Fibroblast of lung (primary cell): ENCODE measurements around the gene THSD7A. TPM values are rescaled to one million over a fixed set of nuclear protein-coding genes. Genes with fewer than 3 reads are reported as not detected.

Experiments
- DNase-seq, 2 donors: peaks; one replicate each; pipeline versions ENCODE4 v3.0.0 to v3.0.0-alpha.2; 2010; ENCODE audit warnings: low read depth in 2 of 2
- H2AFZ ChIP-seq: 2 replicates; pipeline ENCODE4 v1.5.1; 2012; ENCODE audit warnings: low read length, control low read depth, inconsistent platforms
- H3K27ac ChIP-seq: 2 replicates; pipeline ENCODE4 v1.5.1; 2011; ENCODE audit warnings: low read length, control low read depth; ENCODE audit not compliant: insufficient read depth
- H3K27me3 ChIP-seq: 2 replicates; pipeline ENCODE4 v1.5.1; 2011; ENCODE audit warnings: mild to moderate bottlenecking, low read length; ENCODE audit not compliant: control insufficient read depth, insufficient read depth
- H3K36me3 ChIP-seq: 2 replicates; pipeline ENCODE4 v1.5.1; 2011; ENCODE audit warnings: low read length; ENCODE audit not compliant: control insufficient read depth, insufficient read depth
- H3K4me1 ChIP-seq: 2 replicates; pipeline ENCODE4 v1.5.1; 2011; ENCODE audit warnings: low read length; ENCODE audit not compliant: control insufficient read depth, insufficient read depth; ENCODE audit errors: extremely low read depth
- H3K4me2 ChIP-seq: 2 replicates; pipeline ENCODE4 v1.5.1; 2011; ENCODE audit warnings: low read length, control low read depth; ENCODE audit not compliant: insufficient read depth; ENCODE audit errors: extremely low read depth
- H3K4me3 ChIP-seq, 4 experiments: fragments of 200-600 bp in 1 of 4; sonication (generic) in 1 of 4; replicated peaks in 1 of 4; 2 replicates each; pipeline ENCODE4 v1.5.1; 2011 to 2016; ENCODE audit warnings: low read length in 4 of 4, low read depth in 3 of 4, mild to moderate bottlenecking in 3 of 4, control low read depth in 2 of 4, inconsistent platforms in 1 of 4, mixed read lengths in 1 of 4; ENCODE audit not compliant: insufficient read depth in 1 of 4; ENCODE audit errors: control extremely low read depth in 1 of 4
- H3K79me2 ChIP-seq: 2 replicates; pipeline ENCODE4 v1.5.1; 2012; ENCODE audit warnings: mild to moderate bottlenecking, low read length, inconsistent platforms; ENCODE audit not compliant: control insufficient read depth, insufficient read depth
- H3K9ac ChIP-seq: 2 replicates; pipeline ENCODE4 v1.5.1; 2011; ENCODE audit warnings: mild to moderate bottlenecking, low read length, control low read depth; ENCODE audit not compliant: insufficient read depth
- H3K9me3 ChIP-seq: 2 replicates; pipeline ENCODE4 v1.5.1; 2012; ENCODE audit warnings: low read depth, low read length; ENCODE audit not compliant: control insufficient read depth, insufficient read depth
- H4K20me1 ChIP-seq: 2 replicates; pipeline ENCODE4 v1.5.1; 2011; ENCODE audit warnings: low read length; ENCODE audit not compliant: control insufficient read depth, insufficient read depth; ENCODE audit errors: extremely low read depth
- CTCF ChIP-seq, 2 donors: IDR thresholded peaks in 1 of 2; conservative IDR thresholded peaks in 1 of 2; 1 replicate in 1 of 2; 2 replicates in 1 of 2; pipeline ENCODE4 v1.5.1; 2011 to 2012; ENCODE audit warnings: low read length in 2 of 2, control low read depth in 1 of 2, inconsistent platforms in 1 of 2, low read depth in 1 of 2, mild to moderate bottlenecking in 1 of 2
- EZH2 ChIP-seq: IDR thresholded peaks from 2 replicates; pipeline ENCODE4 v1.5.1; 2012; ENCODE audit warnings: low read length, control low read depth, mild to moderate bottlenecking; ENCODE audit errors: missing control alignments
- polyA plus RNA-seq, 2 donors: library from polyadenylated mRNA; depleted of rRNA in 1 of 2; stranded (reverse) in 1 of 2; unstranded in 1 of 2; fragments of >200 nt; gene quantifications; 2 replicates each; pipeline ENCODE4 v1.2.1, GENCODE V29; 2011 to 2012; ENCODE audit warnings: missing spikeins in 1 of 2
- total RNA-seq: library from RNA; depleted of rRNA; stranded (reverse); fragments of >200 nt; gene quantifications from 2 replicates; pipeline ENCODE4 v1.2.1, GENCODE V29; 2014

Gene THSD7A
- total and polyA plus RNA-seq, 2 donors (not counting 1 experiment from before 2014, with no cell fraction given): 0.02 to 0.83 TPM

DNA sequence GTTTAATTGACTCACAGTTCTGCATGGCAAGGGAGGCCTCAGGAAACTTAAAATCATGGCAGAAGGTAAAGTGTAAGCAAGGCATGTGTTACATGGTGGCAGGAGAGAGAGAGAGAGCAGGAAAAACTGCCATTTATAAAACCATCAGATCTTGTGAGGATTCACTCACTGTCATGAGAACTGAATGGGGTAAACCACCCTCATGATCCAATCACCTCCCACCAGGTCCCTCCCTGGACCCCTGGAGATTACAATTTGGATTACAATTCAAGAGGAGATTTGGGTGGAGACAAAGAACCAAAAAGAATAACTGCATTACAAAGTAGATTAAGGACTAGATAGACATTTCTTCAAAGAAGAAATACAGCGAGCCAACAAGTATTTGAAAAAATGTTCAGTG, 324.1 kb downstream of the THSD7A start:
- Histone ChIP-seq H3K79me2 (no peaks in the 10 kb centered on the region), H3K4me2 (no peak overlapping the region), H3K9ac (no peak overlapping the region), H3K27me3 (no peaks in the 10 kb centered on the region), H3K4me1 (no peaks in the 10 kb centered on the region), H3K4me3 (no peak overlapping the region), H4K20me1 (no peaks in the 10 kb centered on the region), H3K9me3 (no peaks in the 10 kb centered on the region), H3K27ac (no peak overlapping the region), H3K36me3 (no peaks in the 10 kb centered on the region), H2AFZ (no peak overlapping the region)
- DNase-seq: no peak
- TF ChIP-seq EZH2 (no peak), CTCF (conservative IDR thresholded peaks at IDR 0.05 in 1 of 2, IDR thresholded peaks at IDR 0.05 in 1 of 2; ENCODE audit: low read depth in 1 of 2, low read length in 2 of 2) (no peak)

GRCh38 chr7:11506417-11506816, 325.6 kb downstream of the THSD7A start:
- Histone ChIP-seq H3K4me1 (no peaks in the 10 kb centered on the region), H3K4me2 (no peak overlapping the region), H2AFZ (no peak overlapping the region), H3K36me3 (no peaks in the 10 kb centered on the region), H3K9me3 (no peaks in the 10 kb centered on the region), H3K79me2 (no peaks in the 10 kb centered on the region), H3K27me3 (no peaks in the 10 kb centered on the region), H4K20me1 (no peaks in the 10 kb centered on the region), H3K9ac (no peak overlapping the region), H3K27ac (no peak overlapping the region), H3K4me3 (no peak overlapping the region)
- no peak for DNase-seq
- TF ChIP-seq EZH2 (no peak), CTCF (conservative IDR thresholded peaks at IDR 0.05 in 1 of 2, IDR thresholded peaks at IDR 0.05 in 1 of 2; ENCODE audit: low read depth in 1 of 2, low read length in 2 of 2) (no peak)

GRCh38 chr7:11505471-11505985, 326.5 kb downstream of the THSD7A start:
- H3K4me3 ChIP-seq: no peak overlapping the region
- TF ChIP-seq EZH2 (no peak), CTCF (conservative IDR thresholded peaks at IDR 0.05 in 1 of 2, IDR thresholded peaks at IDR 0.05 in 1 of 2; ENCODE audit: low read depth in 1 of 2, low read length in 2 of 2) (no peak)
- H3K4me2 ChIP-seq: no peak overlapping the region
- no peak overlapping the region for H3K9ac ChIP-seq
- no peaks in the 10 kb centered on the region for H3K27me3 ChIP-seq
- DNase-seq: no peak
- no peaks in the 10 kb centered on the region for H3K4me1 ChIP-seq
- H4K20me1 ChIP-seq: no peaks in the 10 kb centered on the region
- no peaks in the 10 kb centered on the region for H3K36me3 ChIP-seq
- no peaks in the 10 kb centered on the region for H3K9me3 ChIP-seq
- no peak overlapping the region for H2AFZ ChIP-seq
- H3K79me2 ChIP-seq: no peaks in the 10 kb centered on the region
- H3K27ac ChIP-seq: no peak overlapping the region
